GM21717 (cell line): ENCODE data around the gene GBF1.
A peak's percentile ranks its signal among the peaks of the same experiment; 100 is the strongest.

Experiments used
- ATAC-seq: cut with Tn5 transposase; IDR thresholded peaks from one replicate; pipeline ENCODE4 v1.9.1; 2021; ENCODE audit warnings: mild to moderate bottlenecking, moderate library complexity; ENCODE audit not compliant: unreplicated experiment

The GBF1 gene

DNA sequence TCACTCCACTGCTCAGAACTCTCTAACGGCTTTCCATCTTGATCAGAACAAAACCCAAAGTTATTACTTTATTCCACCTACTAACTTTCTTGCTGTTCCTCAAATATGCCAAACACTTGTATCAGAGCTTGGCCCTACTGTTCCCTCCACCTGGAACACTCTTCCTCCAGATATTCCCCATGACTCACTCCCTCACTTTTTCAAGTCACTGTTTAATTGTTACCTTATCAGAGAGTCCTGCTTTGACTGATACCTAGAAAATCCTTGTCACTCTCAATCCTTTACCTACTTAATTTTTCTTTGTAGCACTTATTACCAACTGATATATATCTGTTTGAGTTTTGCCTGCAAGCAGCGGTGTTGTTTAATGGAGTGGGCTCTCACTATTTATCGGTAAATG, 144.6 kb downstream of the GBF1 start:
- ATAC-seq: no peak

DNA sequence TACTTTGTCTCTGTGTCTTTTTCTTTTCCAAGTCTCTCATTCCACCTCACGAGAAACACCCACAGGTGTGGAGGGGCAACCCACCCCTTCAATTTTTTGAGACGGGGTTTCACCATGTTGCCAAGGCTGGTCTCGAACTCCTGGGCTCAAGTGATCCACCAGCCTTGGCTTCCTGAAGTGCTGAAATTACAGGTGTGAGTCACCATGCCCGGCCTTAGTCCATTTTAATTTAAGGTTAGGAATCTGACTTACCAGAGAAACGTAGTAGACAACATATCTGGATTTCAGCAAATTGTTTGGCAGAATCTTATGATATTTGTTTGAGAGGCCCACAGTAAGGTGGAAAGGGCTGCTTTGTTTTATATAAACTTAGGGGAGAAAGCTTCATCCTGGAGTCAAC, 147.0 kb downstream of the GBF1 start:
- no peak for ATAC-seq

DNA sequence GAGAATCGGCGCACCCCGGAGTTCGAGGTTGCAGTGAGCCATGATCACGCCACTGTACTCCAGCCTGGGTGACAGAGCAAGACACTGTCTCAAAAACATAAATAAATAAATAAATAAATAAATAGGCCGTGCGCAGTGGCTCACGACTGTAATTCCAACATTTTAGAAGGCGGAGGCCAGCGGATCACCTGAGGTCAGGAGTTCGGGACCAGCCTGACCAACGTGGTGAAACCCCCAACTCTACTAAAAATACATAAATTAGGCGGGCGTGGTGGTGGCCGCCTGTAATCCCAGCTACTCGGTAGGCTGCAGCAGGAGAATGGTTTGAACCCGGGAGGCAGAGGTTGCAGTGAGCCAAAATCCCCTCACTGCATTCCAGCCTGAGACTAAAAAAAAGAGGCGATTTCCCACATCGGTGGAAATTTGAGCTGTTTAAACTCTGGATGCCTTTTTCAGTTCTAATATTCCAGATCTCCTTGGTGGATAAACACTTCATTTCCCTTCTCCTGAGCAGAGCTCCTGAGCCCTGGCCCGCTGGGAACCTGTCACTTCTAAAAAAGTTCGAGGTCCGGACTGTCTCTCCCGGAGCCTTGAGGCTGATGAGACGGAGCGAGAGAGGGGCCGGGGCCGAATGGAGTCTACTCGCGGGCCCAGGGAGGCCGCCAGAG, 148.2 kb downstream of the GBF1 start:
- no peak for ATAC-seq

DNA sequence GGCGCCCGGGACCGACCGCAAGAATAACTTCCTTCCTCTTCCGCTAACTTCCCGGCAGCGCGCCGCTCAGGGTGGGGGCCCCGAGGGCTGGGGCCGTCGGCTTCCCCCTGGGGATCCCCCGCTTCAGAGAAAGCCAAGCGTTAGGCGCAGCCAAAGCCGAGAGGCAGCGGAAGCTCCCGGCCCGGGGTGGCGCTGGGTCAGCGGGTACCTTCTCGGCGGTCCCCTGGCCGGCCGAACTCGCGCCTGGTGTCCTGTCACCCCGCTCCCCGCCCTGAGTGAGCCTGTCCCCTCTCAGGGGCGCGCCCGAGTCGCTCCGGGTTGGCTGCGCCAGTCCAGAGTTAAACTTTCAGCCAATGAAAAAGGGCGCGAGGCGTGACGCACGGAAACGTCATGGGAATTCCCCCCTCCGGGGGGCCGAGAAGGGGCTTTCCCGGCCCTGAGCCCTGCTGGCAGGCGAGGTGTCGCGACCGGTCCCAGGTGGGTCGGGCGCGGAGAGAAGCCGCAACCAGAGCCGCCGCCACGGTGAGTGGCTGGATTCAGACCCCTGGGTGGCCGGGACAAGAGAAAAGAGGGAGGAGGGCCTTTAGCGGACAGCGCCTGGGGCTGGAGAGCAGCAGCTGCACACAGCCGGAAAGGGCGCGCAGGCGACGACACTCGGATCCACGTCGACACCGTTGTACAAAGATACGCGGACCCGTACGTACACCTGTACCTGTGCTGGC, 148.9 kb downstream of the GBF1 start:
- peak; percentile 66 for ATAC-seq

DNA sequence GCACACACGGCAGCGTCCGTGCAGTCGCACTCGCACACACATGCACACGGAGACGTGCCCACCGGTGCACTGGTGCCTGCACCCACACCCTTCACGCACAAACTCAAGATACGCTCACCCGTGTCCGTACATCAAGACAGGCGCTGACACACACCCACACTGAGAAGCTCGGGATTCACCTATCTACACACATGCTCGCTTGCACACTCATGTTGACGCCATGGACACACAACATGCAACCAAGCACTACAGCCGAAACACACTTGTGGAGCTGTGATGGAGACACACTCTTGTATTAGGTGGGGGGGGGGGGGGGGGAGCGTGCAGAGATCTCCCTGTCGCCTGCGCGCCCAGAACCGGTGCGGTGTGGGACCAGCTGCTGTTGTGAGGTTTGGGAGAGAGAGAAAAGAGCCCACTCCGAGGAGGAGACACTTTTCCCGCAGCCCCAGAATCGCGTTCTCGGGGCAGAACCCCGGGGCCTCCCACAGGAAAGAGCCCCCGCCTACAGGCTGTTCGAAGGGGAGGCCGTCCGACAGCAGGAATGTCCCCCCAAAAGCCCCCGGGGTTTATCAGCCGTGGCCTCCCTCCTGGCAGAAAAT, 149.6 kb downstream of the GBF1 start:
- ATAC-seq: peak; percentile 14

DNA sequence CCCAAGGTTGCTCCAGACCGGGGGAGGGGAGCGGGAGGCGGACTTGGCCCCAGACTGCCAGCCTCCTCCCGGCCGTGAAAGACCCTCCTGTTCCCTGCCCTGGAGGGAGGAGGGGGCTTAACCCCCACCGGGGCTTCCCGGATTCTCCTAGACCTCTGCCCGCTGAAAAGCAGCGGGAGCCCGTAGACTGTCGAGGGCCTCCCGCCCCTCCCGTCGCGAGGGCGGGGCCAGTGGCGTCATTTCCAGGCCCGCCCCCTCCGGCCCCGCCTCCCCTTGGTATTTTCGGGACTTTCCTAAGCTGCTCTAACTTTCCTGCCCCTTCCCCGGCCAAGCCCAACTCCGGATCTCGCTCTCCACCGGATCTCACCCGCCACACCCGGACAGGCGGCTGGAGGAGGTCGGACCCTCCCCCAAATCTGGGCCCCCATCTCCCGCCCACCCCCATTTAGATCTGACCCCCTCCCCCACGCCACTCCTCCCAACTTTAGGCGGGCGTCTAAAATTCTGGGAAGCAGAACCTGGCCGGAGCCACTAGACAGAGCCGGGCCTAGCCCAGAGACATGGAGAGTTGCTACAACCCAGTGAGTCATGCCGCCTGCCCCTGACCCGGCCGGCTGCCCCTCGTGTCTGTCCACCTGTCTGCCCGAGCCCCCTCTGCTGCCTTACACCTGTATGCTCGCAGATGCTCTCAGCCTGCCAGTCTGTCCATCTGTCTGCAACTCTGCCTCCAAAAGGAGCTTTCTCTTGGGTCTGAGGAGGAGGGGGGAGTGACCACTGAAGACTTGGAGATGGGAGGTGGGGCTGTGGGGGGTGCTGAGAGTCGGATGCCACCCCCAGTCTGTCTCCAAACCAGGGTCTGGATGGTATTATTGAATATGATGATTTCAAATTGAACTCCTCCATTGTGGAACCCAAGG, 150.3 kb downstream of the GBF1 start, which contains the start of gene NFKB2:
Gene NFKB2 (plus strand): TSS at position 306 of the 917 bp plus-strand sequence. CDS start 255 bp downstream, at position 561.
- peak; percentile 26 for ATAC-seq

DNA sequence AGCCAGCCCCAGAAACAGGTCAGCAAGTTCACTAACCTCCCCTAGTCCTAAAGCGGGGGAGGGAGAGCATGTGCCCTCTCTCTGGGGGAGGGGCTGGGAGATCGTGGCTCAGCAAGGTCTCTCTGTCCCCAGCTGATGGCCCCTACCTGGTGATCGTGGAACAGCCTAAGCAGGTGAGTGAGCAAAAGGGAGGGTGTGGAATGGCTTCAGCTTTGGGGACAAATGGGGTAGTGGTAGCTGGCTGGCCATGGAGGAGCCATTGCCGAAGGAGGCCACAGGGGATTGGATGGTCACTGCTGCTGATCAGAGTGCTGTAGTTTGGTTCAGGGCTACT, 151.0 kb downstream of the GBF1 start:
- ATAC-seq: no peak

DNA sequence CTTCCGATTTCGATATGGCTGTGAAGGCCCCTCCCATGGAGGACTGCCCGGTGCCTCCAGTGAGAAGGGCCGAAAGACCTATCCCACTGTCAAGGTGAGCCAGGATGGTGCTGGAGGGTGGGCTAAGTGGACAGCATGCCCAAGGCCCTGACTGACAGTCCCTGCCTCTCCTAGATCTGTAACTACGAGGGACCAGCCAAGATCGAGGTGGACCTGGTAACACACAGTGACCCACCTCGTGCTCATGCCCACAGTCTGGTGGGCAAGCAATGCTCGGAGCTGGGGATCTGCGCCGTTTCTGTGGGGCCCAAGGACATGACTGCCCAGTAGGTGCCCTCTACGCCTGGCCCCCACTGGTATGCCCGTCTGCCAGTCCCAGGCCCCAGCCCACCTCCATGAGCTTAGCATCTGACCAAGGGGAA, 151.4 kb downstream of the GBF1 start:
- no peak for ATAC-seq

DNA sequence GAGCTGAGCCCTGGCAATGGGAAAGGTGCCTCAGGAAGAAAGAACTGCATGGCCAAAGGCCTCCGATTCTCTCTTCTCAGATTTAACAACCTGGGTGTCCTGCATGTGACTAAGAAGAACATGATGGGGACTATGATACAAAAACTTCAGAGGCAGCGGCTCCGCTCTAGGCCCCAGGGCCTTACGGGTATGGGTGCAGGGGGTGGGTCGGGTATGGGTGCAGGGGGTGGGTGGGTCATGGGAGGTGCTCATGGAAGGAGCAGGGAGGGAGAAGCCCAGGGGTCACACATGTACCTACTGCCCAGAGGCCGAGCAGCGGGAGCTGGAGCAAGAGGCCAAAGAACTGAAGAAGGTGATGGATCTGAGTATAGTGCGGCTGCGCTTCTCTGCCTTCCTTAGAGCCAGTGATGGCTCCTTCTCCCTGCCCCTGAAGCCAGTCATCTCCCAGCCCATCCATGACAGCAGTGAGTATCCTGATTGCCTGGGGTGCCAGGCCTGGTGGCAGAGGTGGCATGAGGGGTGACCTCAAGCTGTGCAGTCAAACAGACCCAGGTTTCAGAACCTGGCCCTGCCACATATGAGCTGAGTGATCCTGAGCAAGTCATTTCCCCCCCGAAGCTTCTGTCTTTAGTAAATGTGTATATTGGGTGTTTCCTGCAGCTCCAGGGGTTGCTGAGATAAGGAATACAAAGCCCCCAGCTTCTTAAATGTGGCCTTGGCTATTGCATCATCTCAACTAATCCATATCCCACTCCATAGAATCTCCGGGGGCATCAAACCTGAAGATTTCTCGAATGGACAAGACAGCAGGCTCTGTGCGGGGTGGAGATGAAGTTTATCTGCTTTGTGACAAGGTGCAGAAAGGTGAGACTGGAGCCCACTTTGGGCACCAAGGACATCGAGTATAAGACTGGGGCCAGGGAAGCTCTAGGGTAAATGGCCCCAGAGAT, 152.2 kb downstream of the GBF1 start:
- ATAC-seq: no peak

DNA sequence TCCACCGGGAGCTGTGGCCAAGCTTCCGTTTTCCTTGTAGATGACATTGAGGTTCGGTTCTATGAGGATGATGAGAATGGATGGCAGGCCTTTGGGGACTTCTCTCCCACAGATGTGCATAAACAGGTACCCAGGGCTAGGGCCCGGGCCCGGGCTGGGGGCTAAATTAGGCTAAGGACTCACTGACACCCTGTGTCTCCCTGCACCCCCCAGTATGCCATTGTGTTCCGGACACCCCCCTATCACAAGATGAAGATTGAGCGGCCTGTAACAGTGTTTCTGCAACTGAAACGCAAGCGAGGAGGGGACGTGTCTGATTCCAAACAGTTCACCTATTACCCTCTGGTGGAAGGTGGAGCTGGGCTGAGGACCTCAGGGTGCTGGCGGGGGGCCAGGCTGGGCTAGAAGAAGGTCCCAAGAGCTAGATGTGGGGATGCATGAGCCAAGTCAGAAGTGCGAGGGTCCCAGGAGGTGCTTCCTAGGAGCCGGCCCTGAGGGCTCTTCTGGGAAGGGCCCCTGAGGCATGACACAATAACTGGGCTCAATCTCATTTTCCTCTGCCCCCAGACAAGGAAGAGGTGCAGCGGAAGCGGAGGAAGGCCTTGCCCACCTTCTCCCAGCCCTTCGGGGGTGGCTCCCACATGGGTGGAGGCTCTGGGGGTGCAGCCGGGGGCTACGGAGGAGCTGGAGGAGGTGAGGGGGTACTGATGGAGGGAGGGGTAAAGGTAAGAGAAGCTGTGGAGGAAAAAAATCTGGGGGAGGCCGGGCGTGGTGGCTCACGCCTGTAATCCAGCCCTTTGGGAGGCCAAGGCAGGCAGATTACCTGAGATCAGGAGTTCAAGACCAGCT, 153.1 kb downstream of the GBF1 start:
- no peak for ATAC-seq

DNA sequence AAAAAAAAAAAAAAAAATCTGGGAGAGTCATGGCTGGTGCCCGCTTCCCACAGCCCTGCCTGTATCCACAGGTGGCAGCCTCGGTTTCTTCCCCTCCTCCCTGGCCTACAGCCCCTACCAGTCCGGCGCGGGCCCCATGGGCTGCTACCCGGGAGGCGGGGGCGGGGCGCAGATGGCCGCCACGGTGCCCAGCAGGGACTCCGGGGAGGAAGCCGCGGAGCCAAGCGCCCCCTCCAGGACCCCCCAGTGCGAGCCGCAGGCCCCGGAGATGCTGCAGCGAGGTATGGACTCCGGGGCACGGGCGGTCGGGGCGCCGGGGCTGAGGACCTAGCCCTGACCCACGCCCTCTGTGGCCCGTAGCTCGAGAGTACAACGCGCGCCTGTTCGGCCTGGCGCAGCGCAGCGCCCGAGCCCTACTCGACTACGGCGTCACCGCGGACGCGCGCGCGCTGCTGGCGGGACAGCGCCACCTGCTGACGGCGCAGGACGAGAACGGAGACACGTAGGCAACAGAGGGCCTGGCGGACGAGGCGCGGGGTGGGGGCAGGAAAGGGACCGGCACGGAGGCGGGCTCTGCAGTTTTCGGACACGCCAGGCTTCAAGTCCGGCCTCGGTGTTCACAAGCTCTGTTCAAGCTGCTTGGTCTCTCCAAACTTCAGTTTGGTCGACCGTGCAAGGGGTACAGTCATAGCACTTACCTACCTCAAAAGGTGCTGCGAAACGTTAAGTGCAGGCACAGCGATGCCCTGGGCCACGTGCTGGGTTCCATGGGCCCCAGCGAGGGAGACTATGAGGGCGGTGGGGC, 154.1 kb downstream of the GBF1 start:
- peak; percentile 28 for ATAC-seq

DNA sequence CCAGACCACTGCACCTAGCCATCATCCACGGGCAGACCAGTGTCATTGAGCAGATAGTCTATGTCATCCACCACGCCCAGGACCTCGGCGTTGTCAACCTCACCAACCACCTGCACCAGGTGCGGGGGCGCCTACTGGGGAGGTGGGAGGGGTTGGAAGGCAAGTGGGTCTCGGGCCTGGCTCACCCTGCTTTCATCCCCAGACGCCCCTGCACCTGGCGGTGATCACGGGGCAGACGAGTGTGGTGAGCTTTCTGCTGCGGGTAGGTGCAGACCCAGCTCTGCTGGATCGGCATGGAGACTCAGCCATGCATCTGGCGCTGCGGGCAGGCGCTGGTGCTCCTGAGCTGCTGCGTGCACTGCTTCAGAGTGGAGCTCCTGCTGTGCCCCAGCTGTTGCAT, 154.7 kb downstream of the GBF1 start:
- no peak for ATAC-seq

DNA sequence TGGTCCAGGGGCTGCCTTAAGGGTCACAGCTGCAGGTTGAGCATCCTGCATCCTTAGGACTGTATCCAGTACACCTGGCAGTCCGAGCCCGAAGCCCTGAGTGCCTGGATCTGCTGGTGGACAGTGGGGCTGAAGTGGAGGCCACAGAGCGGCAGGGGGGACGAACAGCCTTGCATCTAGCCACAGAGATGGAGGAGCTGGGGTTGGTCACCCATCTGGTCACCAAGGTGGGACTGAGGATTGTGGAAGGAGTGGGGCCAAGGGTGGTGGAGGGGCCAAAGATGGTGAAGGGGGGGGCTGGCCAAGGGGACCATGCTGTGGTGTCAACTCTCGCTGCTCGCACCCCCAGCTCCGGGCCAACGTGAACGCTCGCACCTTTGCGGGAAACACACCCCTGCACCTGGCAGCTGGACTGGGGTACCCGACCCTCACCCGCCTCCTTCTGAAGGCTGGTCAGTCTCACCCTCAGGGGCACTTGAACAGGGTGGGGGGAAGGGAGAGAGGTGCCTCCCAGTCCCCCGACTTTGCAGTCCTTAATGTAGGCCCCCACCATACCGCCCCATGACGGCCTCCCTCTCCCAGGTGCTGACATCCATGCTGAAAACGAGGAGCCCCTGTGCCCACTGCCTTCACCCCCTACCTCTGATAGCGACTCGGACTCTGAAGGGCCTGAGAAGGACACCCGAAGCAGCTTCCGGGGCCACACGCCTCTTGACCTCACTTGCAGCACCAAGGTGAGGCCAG, 155.4 kb downstream of the GBF1 start:
- ATAC-seq: no peak

DNA sequence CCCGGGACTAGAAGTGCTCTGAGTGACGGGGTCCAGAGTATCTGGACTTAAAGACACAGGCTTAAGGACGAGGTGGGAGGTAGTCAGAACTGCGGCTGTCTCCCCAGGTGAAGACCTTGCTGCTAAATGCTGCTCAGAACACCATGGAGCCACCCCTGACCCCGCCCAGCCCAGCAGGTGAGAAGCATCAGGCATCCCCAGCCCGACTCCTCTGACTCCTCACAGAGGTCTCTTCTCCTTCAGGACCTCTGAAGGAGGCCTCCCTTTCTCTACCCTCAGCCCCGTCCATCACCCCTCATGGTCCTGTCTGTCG, 156.0 kb downstream of the GBF1 start:
- no peak for ATAC-seq

DNA sequence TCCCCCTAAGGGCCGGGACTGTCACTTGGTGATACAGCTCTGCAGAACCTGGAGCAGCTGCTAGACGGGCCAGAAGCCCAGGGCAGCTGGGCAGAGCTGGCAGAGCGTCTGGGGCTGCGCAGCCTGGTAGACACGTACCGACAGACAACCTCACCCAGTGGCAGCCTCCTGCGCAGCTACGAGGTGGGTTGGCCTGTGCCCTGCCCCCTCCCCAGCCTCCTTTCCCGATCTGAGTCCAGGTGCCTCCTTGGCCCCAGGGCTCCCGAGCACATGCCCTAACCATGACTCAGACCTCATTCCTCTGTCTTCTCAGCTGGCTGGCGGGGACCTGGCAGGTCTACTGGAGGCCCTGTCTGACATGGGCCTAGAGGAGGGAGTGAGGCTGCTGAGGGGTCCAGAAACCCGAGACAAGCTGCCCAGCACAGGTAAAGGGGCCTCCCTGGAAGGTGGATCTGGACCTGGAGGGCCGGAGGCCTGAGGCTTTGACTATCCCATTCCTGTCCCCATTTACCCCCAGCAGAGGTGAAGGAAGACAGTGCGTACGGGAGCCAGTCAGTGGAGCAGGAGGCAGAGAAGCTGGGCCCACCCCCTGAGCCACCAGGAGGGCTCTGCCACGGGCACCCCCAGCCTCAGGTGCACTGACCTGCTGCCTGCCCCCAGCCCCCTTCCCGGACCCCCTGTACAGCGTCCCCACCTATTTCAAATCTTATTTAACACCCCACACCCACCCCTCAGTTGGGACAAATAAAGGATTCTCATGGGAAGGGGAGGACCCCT, 156.6 kb downstream of the GBF1 start:
- no peak for ATAC-seq

DNA sequence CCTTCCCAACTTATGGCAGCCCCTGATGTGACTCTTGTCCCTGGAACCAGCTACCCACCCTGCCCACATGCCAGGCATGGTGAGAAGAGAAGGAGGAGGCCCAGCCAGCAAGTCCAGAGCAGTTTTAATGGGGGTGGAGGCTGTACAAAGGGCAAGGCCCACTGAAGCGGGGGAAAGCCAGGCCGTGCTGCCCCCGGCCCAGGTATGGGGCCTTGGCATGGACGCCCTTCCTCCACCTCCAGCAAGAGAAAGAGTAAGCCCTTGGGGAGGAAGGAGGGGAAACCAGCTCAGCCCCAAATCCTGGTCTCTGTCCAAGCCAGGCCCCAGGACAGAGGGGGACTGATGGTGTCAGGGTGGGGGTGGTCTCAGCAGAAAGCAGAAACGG, 157.2 kb downstream of the GBF1 start:
- ATAC-seq: no peak

DNA sequence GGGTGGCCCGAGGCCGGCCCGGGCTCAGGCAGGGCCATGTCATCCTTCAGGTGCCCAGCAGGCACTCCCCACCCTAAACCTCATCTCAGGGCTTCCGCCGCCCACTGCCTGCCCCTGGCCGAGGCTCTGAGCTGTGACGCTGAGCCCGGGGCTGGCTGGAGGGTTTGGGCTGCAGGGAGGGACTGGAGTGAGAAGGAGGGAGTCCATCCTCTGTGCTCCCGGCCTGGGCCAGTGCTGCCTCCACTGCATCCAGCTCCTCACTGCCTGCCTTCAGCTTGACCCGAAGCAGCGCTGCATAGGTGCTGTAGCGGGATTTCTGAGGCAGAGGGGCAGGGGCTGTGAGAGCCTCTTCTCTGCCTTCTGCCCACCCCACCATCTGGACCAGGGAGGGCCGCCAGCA, 157.8 kb downstream of the GBF1 start:
- ATAC-seq: no peak
